Prostate gland (tissue), 2 donors: ENCODE results near the gene UMODL1. TPM values are rescaled to one million over a fixed set of nuclear protein-coding genes. Genes with fewer than 3 reads are reported as not detected.

Source experiments
- DNase-seq: peaks from one replicate; pipeline ENCODE4 v3.0.0-alpha.2; 2019; ENCODE audit warnings: low spot score
- H3K27ac ChIP-seq, 2 donors: fragments of 200-600 bp; sonication (generic); 2 replicates each; pipeline ENCODE4 v1.5.1; 2017 to 2019
- H3K27me3 ChIP-seq: fragments of 200-600 bp; sonication (generic); replicated peaks from 2 replicates; pipeline ENCODE4 v1.5.1; 2019; ENCODE audit not compliant: insufficient read depth
- H3K36me3 ChIP-seq, 2 donors: fragments of 200-600 bp; sonication (generic); 1 replicate in 1 of 2; 2 replicates in 1 of 2; pipeline versions ENCODE4 v1.5.1 to v1.8.1; 2017 to 2019
- H3K4me1 ChIP-seq: fragments of 200-600 bp; sonication (generic); replicated peaks from 2 replicates; pipeline ENCODE4 v1.5.1; 2019
- H3K4me3 ChIP-seq, 2 donors: fragments of 200-600 bp; sonication (generic); 2 replicates each; pipeline ENCODE4 v1.5.1; 2017 to 2019
- H3K9me3 ChIP-seq: fragments of 200-600 bp; sonication (generic); 2 replicates; pipeline ENCODE4 v1.5.1; 2017
- CTCF ChIP-seq, 4 experiments: fragments of 200-600 bp in 2 of 4; fragments of 450-650 bp in 2 of 4; sonication (generic) in 2 of 4; IDR thresholded peaks; 1 replicate in 3 of 4; 2 replicates in 1 of 4; pipeline ENCODE4 v1.5.1; 2016 to 2019; ENCODE audit warnings: antibody characterized with exemption in 4 of 4, mild to moderate bottlenecking in 2 of 4, moderate library complexity in 2 of 4
- POLR2AphosphoS5 ChIP-seq: sonication (generic); formaldehyde crosslinking; IDR thresholded peaks from one replicate; pipeline ENCODE4 v1.6.1; 2017; ENCODE audit warnings: antibody characterized with exemption
- WGBS: methylation state at CpG from one replicate; pipeline ENCODE4 v1.1.5; 2018; 5-methylcytosine and 5-hydroxymethylcytosine counted together
- intact Hi-C: fragments of 100-400 bp; cut with DNase I; formaldehyde crosslinking; loops from one replicate; pipeline ENCODE4 v1.14.2; 2022
- total RNA-seq, 2 donors: library from RNA; depleted of rRNA; stranded (reverse); fragments of >200 nt; gene quantifications; one replicate each; pipeline ENCODE4 v1.1.0, GENCODE V29; 2016

The UMODL1 gene
- total RNA-seq, 2 donors from 2014 or later: 0.14 to 0.57 TPM

GRCh38 chr21:42191696-42192595 is 120.8 kb downstream of the UMODL1 start:
- Histone ChIP-seq H3K4me1 (no peaks in the 10 kb centered on the region), H3K9me3 (no peaks in the 10 kb centered on the region), H3K4me3 (no peak overlapping the region), H3K36me3 (no peaks in the 10 kb centered on the region), H3K27me3 (no peaks in the 10 kb centered on the region), H3K27ac (no peak overlapping the region)
- peak; percentile 22 for DNase-seq
- 52% methylated on average over 21 of the region's 21 CpGs for WGBS
- TF ChIP-seq CTCF (IDR thresholded peaks at IDR 0.05): no peak
- TF ChIP-seq POLR2AphosphoS5: no peak
- intact Hi-C loops: no loop called here

Other genes with a start within 250 kb of the UMODL1 start
- 10 to 100 TPM in 1 of 2 donors, 1 to 10 TPM in 1; 6.7 to 18.1 TPM for gene PRDM15, start 192.0 kb upstream of the UMODL1 start, total RNA-seq
- gene C2CD2, start 117.3 kb upstream of the UMODL1 start, total RNA-seq: 10 to 100 TPM; 27.3 to 30.5 TPM
- 10 to 100 TPM; 12.3 to 13.6 TPM for gene ZBTB21, start 61.0 kb upstream of the UMODL1 start, total RNA-seq
- 10 to 100 TPM; 22.7 to 28.3 TPM for gene ABCG1, start 147.8 kb downstream of the UMODL1 start, total RNA-seq
- gene TFF3, start 244.1 kb downstream of the UMODL1 start, total RNA-seq: 10 to 100 TPM; 30.6 to 49.8 TPM